ENCODE results near the gene IDUA.

IDUA gene

DNA sequence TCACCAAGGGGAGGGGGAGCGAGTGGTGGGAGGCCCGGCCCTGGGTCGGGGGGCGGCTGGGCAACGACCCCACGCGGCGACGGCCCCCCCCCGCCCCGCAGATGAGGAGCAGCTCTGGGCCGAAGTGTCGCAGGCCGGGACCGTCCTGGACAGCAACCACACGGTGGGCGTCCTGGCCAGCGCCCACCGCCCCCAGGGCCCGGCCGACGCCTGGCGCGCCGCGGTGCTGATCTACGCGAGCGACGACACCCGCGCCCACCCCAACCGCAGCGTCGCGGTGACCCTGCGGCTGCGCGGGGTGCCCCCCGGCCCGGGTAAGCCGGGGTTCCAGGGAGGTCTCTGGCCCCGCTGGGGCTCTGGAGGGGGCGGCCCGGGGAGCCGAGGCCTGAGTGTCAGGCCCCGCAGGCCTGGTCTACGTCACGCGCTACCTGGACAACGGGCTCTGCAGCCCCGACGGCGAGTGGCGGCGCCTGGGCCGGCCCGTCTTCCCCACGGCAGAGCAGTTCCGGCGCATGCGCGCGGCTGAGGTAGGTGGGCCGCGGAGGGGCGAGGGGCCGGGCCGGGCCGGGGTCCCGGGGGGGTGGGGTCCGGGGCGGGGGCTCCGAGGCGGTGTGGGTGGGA lies 15.9 kb downstream of the IDUA start:
- DNase-seq = no peak

DNA sequence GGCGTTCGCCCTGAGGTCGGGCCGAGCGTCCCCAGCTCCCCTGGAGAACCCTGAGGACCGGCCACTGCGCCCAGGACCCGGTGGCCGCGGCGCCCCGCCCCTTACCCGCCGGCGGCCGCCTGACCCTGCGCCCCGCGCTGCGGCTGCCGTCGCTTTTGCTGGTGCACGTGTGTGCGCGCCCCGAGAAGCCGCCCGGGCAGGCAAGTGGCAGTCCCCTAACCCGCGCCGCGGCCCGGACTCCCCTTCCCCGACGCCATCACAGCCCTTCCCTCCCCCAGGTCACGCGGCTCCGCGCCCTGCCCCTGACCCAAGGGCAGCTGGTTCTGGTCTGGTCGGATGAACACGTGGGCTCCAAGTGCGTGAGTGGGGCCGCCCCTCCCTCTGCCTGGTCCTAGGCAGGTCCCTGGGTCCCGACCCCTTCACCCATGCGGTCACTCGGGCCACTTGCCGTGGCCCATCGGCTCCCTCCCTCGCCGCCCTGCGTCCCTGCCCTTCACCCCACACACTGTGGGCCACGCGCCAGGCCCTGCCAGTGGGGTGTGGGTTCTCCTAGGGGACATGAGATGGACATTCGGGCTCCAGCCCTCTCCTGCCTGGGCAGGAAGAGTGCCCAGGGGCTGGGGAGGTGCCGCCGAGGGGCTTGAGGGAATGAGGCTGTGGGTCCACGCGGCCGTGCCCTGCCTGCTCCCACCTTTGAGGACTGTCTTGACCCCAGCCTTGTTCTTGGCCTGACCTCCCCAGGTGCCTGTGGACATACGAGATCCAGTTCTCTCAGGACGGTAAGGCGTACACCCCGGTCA lies 16.6 kb downstream of the IDUA start:
- DNase-seq = no peak

DNA sequence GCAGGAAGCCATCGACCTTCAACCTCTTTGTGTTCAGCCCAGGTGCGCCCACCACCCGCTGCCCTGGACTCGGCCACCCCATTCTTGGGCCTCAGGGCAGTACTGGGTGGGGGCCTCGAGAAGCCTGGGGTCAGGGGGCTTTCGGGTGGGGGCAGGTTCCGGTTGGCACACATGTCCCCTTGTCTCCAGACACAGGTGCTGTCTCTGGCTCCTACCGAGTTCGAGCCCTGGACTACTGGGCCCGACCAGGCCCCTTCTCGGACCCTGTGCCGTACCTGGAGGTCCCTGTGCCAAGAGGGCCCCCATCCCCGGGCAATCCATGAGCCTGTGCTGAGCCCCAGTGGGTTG lies 17.2 kb downstream of the IDUA start:
- no peak for DNase-seq

DNA sequence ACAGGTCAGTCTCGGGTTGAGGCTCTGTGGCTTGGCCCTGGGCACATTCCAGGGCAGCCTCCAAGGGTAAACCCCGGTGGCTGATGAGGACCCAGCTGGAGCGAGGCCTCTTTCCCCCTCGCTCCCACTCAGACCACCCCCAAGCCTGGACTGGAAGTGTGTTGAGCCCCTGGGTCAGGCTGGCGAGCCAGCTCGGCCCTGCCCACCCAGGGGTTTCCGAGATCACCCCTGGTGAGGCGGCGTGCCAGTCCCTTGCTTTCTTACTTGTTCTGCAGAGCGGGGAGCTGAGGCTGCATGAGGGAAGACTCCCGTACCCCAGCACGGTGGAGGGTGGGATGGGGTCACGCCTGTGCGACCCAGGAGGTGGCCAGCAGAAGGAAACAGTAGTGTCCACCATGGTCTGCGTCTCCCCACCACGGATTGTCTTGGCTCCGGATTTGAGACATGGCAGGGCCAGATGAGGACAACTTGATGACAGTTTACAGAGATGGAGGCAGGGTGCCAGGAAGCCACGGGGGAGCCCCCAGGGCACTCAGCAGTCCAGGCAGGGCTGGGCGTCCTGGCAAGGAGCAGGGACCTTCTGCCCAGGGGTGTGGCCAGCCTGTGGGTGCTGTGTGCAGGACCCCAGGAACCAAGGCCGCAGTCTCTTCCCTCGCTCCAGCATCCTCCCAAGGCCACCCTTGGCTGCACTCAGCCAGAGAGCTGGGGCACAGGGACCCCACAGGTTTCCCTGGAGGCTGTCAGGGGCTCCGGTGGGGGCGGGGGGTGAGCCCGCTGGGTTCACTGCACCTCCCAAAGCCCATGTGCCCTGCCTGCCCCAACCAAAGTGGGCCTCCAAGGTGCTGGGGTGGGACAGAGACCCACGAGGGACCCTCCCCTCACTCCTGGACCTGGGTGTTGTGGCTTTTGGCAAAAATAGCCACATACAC lies 18.0 kb downstream of the IDUA start:
- DNase-seq = no peak

DNA sequence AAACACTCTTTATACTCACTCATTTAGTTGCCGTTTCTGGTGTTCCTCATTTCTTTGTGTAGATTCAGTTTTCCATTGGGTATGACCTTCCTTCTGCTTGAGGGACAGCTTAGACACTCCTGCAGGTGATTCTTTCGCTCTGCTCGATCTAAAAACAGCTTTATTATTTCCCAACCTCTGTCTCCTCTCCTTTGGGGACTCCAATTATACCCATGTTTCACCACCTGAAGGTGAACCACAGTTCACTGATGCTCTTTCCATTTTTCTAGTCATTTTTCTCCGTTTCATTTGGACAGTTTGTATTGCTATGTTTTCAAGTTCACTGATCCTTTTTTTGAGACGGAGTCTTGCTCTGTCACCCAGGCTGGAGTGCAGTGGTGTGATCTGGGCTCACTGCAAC lies 20.0 kb downstream of the IDUA start:
- no peak for DNase-seq

DNA sequence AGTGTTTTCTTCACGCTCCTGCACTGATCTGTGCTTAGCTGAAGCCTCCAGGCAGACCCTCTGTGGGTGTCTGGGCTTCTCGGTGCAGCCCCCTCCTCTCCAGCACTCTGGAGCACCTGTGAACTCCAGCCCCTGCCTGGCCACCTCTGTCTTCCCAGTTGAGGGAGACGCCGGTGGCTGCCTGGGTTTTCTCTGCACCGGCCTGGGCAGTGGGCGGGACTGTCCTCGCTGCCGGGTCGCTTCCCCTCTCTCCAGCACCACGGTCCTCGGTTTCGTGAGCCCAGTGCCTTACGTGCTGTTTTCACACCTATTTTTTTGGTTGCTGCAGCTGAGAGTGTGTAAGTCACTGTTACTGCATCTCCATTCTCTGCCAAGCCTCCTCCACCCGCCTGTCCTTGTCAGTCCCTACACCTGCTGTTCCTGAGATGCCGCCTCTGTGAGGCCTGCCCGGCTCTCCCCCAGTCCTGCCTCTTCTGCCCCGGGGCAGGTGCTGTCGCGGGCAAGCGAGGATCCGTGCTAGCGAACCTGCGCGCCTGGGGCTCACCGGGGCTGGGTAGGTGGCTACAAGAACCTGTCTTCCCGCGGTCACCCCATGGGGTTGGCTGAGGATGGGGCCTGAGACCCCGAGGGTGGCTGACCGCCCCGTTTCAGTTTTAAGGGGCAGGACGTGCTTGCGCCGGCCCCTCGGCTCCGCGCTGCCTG lies 22.1 kb downstream of the IDUA start:
- no peak for DNase-seq

DNA sequence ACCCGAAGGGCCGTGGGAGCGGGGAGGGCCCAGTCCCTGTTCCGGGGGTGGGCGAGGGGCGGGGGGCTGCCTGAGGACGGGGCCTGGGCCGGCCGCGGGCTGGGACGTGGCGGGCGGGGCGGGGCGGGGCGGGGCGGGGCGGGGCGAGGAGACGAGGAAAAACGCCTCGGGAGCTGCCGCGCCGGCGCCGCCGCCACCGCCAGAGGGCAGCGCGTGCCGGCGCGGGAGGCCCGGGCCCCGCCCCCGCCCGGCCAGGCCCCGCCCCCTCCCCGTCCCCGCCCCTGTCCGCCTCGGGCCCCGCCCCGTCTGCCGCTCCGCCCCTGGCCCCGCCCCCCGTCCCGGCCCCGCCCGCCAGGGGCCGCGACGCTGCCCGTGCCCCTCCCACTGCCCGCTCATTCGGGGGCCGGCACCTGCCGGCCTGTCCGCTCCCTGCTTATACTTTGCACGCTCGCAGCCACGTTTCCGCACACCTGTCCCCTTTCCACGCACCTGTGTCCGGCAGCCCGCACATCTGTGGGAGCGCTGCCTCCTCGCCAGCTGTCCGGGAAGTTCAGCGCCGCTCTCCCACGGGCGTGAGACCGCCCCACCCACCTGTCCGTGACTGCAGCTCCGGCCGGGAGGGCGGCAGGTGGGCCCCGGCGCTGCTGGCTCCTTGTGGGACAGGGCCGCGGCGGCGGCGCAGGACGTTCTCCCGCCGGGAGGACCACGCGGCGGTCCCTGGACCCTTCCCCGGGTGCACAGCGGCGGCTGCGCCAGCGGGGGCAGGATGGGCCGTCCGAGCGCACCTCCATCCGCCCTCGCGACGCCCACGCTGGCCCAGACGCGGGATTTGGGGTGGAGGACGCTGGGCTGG lies 22.9 kb downstream of the IDUA start:
- no peak for DNase-seq

DNA sequence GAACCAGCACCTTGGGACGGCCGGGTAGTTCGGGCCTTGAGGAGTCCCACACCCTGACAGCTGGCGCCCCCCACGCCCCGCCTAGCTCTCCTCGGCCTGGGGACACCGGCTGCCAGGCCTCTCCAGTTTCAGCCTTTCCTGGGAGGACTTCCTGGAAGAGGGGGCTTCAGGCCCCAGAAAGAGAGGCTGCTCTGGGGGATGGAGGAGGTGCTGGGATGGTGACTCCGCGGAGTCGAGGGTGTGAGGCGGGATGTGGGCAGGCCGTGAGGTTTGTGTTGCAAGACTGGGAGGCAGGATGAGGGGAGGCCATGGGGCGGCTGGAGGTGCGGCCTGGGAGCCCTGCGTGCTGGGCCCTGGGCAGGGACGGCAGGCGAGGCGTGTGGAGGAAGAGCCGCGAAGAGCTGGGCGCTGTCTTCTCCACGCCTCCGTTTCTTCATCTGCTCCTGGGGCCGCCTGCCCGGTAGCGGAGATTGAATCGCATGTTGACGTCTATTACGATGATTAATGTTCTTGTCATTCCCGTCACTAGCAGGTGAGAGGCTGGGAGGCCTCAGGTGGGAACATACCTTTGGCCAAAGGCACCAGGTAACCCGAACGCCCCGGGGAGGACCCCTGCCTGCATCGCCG lies 23.7 kb downstream of the IDUA start:
- DNase-seq = peak; percentile 11

DNA sequence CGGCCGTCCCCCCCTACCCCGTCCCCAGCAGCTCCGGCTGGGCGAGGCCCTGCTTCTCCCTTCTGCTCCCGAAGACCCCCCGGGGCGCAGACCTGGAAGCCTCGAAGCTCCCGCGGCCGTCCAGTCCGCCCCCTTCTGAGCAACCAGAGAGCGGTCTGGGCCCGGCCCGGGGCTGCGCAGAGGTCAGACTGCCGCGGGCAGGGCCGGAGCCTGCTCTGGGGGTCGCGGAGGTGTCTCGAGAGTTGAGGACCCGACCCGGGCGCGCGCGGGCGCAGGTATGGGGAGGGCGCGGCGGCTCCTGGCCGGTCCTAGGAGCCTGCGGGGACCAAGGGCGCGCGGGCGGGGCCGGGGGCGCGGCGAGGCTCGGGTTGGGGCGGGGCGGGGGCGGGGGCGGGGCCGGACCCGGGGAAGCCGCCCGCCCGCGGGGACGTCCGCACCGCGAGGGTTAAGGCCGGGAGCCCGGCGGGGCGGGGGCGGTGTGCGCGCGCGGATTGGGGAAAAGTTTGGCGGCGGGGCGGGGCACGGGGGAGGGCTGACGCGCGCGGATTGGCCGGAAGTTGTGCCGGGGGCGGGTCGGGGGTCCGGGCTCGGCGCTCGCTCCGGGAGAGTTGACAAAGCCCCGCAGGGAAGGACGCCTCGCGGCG lies 24.3 kb downstream of the IDUA start, which contains the start of gene FGFRL1:
Gene FGFRL1 (plus strand): TSS at position 605 of the 644 bp plus-strand sequence. CDS start 860 bp downstream, outside the sequence.
- DNase-seq = no peak

DNA sequence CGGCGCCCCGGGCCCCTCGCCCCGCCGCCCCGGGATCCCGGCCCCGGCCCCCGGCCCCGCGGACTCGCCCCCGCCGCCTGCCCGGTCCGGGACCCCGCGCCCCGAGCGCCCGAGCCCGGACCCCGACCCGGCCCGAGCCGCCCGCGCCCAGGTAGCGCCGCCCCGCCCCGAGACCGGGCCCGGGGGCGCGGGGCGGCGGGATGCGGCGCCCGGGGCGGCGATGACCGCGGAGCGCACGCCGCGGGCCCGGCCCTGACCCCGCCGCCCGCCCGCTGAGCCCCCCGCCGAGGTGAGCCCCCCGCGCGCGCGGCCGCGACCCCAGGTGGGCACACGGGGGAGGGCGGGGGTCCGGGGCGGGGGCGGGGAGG lies 24.8 kb downstream of the IDUA start:
- no peak for DNase-seq

DNA sequence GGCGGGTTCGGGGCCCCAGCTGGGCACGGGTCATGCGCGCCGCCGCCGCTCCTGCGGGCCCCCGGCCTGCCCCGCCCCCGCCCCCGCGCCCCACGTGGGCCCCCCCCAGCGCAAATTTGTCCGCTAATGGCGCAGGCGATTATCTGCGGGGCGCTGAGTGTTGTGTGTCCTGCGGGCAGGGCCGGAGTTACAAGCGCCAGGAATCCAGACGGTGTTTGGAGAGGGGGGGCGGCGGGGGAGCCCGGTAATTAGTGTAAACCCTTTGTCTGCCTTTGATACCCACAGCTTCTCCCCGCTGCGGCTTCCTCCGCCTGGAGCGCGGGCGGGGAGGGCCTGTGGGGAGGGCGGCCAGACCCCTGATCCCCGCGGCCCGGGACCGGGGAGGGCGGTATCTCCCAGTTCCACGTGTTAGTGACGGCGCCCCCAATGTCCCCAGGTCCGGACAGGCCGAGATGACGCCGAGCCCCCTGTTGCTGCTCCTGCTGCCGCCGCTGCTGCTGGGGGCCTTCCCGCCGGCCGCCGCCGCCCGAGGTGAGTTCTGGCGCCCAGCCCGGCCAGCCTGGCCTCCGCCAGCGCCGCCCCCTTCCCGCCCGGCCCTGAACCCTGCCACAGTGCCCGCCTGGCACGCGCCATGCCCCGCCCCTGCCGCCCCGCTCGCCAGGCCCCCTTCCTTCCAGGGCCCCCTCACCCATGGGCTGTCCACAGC lies 25.3 kb downstream of the IDUA start:
- no peak for DNase-seq

DNA sequence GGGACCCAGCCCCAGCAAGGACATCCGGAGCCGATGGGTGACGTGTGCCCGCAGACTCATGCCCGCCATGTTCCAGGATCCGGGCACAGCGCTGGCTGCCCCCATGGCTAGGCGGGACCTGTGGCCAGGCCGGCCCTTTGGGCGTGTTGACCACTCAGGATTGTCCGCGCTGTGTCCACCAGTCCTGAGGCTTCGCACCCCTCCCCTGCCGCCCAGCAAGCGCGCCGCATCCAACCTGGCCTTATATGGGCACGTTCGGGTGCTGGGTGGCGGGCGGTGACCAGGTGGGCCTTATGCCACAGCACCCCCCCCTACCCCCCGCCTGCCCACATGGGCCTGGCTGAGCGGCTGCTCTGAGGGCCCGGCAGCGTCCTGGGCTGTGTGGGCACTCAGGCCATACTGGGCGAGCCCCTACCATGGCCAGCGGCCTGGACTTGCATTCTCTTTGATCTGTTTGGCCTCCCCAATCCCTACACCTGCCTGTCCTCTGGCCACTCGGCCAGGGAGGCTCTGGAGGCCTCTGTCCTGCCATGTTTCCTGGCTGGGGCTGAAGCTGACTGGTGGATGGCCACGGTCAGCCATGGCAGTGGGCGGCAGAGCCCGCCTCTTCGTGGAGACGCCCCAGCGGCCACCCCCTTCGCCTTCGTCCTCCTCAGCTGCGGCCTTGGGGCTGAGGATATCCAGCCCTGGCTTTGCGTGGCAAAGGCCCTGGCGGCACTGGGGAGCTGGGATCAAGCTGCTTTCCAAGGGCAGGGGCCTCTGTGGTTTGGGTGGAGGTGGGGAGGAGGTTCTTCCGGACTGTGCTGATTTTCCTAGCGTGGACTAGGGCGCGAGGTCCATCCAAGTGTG lies 26.6 kb downstream of the IDUA start:
- DNase-seq = no peak

DNA sequence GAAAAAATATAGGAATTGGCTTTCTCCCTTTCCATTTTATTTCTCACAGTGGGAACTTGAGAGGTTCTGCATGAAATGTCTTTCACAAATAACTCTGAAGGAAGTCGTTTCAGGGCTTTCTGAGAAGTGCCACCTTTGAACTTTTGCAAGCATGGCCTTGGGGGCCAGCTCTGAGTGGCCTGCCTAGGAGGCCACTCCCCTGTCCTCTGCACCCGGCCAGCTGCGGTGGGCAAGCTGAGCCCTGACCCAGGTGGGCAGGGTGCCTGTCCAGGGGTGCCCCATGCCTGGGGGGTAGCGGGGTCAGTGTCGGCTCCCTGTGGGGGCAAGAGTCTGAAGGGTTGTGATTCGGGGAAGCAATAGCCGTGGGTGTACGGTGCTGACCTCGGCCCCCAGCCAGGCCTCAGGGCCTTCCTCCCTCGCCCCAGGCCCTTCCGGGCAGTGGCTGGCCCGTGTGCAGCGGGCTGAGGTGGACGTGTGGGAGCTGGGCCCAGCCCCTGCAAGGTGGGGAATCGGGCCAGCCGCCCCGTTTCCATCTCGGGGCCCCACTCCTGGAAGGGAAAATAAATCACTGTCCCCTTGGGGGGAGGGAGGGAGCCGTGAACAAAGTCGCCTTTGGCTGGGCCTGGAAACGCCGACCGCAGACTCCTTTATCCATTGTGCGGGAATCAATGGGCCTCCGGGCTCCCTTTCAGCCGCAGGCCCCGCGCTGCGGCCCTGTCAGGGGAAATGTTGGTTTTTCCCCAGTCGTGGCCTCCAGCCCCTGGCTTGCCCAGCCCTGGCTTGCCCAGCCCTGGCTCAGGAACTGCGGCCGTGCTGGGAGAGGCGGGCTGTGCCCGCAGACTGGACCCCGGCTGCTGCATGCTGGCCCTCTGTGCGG lies 27.7 kb downstream of the IDUA start:
- no peak for DNase-seq

DNA sequence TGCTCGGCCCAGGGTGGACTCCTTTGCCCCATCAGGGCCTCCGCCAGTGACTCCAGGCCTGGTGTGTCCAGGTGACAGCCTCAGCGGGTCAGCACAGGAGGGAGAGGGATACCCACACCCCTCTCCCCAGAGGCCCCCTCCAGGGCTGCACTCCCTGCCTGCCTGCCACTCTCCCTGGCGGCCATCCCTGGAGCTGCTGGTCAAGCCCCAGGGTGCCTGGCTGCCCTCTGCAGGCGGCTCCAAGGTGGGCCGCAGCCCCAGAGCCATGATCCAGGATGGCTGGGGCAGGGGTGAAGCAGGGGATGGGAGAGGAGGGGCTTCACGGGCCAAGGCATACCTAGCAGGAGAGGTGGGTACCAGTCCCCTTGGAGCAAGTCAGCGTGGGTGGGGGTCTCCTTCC lies 28.3 kb downstream of the IDUA start:
- no peak for DNase-seq

DNA sequence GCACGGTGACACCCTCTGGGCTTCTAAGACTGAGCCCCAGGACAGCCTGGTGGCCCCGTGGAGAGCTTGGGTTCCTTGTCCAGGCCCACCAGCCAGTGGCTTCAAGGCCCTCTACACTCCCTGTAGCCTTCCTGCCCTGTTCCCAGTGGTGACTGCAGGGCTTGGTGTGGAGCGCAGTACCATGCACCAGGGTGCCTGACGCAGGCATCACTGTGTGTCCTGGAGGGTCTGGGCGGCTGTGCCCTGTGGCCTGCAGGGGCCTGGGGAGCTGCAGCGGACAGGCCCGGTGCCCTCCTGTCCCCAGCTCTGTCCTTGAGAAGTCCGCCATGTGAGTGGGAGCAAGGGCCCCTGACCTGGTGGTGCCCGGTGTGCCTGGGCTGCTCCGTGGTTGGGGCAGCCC lies 28.9 kb downstream of the IDUA start:
- DNase-seq = no peak

DNA sequence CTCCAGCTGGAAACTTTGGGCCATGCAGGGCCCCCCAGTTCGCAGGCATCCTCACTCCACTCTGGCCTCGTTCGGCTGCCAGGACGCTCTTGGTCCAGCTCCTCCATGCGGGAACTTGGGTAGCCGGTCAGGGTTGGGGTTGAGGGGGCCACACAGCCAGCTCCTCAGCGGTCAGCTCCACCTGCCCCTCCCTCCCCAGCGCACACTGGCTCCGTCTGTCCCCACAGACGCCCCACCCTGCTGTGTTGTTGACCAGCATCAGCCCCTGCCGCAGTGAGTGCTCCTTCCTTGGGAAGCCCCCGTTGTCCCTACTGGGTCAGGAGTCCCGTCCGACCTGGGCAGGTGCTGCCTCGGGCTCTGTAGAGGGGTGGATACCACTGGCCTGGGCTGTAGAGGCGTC lies 30.4 kb downstream of the IDUA start:
- DNase-seq = no peak

DNA sequence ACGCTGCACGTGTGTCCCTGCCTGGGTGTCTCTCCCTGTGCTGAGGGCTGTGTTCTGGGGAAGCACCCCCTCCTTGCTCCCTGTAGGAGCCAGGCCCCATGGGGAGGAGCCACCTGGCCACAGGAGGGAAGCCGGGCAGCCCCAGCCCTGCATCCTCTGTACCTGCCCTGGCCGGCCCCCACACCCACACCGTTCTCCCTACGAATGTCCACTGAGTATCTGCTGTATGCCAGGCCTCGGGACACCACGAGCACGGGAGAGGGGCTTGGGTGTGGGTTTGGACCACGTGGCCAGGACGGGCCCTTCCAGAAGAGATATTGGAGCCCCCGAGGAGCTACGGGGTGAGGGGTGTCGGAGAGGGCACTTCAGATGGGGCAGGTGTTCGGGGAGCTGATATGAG lies 30.9 kb downstream of the IDUA start:
- no peak for DNase-seq
